GM10248 (cell line): ENCODE results near the gene PRDM11.

Experiments used
- CTCF ChIA-PET: fragments of 300-600 bp; sonication (Branson Sonifier 250); formaldehyde crosslinking; extraction: SDS; loops from one replicate; lab custom pipeline; 2021; ENCODE audit warnings: antibody characterized with exemption; lab: Yijun Ruan, JAX
- POLR2A ChIA-PET: fragments of 350-650 bp; sonication (Branson Sonifier 250); formaldehyde crosslinking; extraction: SDS; loops from one replicate; lab custom pipeline; 2020; ENCODE audit warnings: antibody characterized with exemption; lab: Yijun Ruan, JAX
- DNase-seq: peaks from one replicate; pipeline ENCODE4 v3.0.0; 2012; ENCODE audit errors: extremely low spot score
- TF ChIP-seq, protein P1 (sequence below): IDR thresholded peaks from 2 replicates; pipeline ENCODE4 v1.5.1; 2012; ENCODE audit warnings: mild to moderate bottlenecking, low read depth; ENCODE audit errors: extremely low read depth, missing control alignments, control extremely low read depth

PRDM11 gene

DNA sequence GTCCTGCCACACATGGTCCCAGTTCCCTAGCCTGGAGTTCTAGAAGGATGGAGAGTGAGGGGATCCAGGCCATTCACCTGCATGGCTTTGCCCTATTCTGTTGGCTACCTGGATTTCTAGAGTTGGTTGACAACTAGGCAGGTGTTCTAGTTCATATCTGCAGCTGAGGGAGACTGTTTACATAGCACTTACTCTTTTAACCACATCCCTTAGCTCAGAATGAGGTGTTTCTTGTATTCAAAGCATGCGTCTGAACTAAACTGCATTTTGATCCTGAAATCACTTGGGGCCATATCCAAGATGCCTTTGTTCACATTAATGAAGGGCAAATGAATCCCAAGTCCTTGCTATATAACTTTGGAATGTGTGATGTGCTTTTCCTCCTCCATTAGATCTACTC is 78.8 kb downstream of the PRDM11 start:
- TF ChIP-seq, protein P1, sequence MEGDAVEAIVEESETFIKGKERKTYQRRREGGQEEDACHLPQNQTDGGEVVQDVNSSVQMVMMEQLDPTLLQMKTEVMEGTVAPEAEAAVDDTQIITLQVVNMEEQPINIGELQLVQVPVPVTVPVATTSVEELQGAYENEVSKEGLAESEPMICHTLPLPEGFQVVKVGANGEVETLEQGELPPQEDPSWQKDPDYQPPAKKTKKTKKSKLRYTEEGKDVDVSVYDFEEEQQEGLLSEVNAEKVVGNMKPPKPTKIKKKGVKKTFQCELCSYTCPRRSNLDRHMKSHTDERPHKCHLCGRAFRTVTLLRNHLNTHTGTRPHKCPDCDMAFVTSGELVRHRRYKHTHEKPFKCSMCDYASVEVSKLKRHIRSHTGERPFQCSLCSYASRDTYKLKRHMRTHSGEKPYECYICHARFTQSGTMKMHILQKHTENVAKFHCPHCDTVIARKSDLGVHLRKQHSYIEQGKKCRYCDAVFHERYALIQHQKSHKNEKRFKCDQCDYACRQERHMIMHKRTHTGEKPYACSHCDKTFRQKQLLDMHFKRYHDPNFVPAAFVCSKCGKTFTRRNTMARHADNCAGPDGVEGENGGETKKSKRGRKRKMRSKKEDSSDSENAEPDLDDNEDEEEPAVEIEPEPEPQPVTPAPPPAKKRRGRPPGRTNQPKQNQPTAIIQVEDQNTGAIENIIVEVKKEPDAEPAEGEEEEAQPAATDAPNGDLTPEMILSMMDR, result no peak
- CTCF ChIA-PET, result interaction anchor here (6.2 kb wide), 1 partner anchor 9 kb away, joined by 29 read pairs; no protein-coding TSS in a partner anchor
- DNase-seq, result no peak
- POLR2A ChIA-PET, result no interaction called here

DNA sequence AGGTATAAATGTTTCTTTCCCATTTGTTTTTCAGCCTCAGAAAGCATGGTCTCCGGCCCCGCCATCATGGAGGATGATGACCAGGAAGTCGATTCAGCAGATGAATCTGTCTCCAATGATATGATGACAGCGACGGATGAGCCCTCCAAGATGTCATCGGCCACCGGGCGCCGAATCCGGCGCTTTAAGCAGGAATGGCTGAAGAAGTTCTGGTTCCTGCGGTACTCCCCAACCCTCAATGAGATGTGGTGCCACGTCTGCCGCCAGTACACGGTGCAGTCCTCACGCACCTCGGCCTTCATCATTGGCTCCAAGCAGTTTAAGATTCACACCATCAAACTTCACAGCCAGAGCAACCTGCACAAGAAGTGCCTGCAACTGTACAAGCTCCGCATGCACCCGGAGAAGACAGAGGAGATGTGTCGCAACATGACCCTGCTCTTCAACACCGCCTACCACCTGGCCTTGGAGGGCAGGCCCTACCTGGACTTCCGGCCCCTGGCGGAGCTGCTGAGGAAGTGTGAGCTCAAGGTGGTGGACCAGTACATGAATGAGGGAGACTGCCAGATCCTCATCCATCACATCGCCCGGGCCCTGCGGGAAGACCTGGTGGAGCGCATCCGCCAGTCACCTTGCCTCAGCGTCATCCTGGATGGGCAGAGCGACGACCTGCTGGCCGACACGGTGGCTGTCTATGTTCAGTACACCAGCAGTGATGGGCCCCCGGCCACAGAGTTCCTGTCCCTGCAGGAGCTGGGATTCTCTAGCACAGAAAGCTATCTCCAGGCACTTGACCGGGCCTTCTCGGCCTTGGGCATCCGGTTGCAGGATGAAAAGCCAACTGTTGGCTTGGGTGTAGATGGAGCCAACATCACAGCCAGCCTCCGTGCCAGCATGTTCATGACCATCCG is 79.8 kb downstream of the PRDM11 start:
- DNase-seq, result no peak
- TF ChIP-seq, protein P1, result no peak
- POLR2A ChIA-PET, result no interaction called here
- CTCF ChIA-PET, result interaction anchor here (0.9 to 6.2 kb wide), 5 partner anchors 8 to 107 kb away, joined by 3 to 29 read pairs (median 9); no protein-coding TSS in a partner anchor

DNA sequence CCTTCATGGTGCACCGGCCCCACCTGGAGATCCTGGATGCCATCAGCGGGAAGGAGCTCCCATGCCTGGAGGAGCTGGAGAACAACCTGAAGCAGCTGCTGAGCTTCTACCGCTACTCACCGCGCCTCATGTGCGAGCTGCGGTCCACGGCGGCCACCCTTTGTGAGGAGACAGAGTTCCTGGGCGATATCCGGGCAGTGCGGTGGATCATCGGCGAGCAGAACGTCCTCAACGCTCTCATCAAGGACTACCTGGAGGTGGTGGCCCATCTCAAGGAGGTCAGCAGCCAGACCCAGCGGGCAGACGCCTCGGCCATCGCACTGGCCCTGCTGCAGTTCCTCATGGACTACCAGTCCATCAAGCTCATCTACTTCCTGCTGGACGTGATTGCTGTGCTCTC is 80.5 kb downstream of the PRDM11 start:
- CTCF ChIA-PET, result interaction anchor here (0.9 to 3.3 kb wide), 4 partner anchors 14 to 106 kb away, joined by 3 to 9 read pairs (median 7); no protein-coding TSS in a partner anchor
- no peak for DNase-seq
- TF ChIP-seq, protein P1, result no peak
- POLR2A ChIA-PET, result no interaction called here

DNA sequence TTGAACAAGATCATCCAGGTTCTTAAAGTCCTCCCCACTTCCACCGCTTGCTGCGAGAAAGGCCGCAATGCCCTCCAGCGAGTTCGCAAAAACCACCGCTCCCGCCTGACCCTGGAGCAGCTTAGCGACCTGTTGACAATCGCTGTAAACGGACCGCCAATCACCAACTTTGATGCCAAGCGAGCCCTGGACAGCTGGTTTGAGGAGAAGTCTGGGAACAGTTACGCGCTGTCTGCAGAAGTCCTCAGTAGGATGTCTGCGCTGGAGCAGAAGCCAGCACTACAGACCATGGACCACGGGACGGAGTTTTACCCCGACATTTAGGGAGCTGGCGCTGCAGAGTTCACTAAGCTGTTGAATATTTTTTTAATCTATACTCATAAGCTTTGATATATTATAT is 81.4 kb downstream of the PRDM11 start:
- TF ChIP-seq, protein P1, result no peak
- ChIA-PET CTCF (interaction anchor here (0.7 to 3.3 kb wide), 5 partner anchors 12 to 105 kb away, joined by 3 to 9 read pairs (median 5); no protein-coding TSS in a partner anchor), POLR2A (no interaction called here)
- DNase-seq, result no peak

DNA sequence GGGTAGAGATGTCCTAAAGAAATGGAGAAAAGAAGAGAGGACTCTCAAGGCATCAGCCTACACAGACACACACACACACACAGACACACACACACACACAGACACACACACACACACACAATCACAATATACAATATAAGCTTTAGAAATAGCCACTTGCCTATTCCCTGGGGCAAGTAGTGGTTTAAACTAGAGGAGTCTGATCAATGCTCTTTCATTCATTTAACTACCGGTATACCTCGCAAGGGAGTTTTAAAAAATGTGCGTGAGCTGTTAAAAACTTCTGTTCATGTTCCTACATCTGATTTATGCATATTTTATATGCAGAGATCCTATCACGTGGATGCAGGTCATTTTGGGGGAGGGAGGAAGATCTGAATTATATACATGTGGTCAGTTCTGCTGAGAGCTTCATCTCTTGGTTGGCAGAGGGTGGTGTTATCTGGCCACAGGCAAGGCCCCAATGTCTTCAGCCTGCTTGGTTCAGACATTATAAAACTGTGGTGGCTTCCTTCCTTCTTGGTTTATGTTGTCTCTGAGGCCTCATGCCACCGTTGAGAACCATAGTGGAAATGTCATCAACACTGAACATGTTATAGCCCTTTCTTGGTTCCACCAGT is 83.1 kb downstream of the PRDM11 start:
- ChIA-PET CTCF (interaction anchor here (1.1 to 2.4 kb wide), 2 partner anchors 14 to 16 kb away, joined by 3 to 8 read pairs; no protein-coding TSS in a partner anchor), POLR2A (no interaction called here)

More for the DNA sequence above, 83.1 kb downstream of the PRDM11 start:
- no peak for DNase-seq
- TF ChIP-seq, protein P1, result no peak
